GM18508 (cell line): ENCODE measurements around the gene ARL15.

ENCODE experiments used
- ATAC-seq: cut with Tn5 transposase; IDR thresholded peaks from one replicate; pipeline ENCODE4 v1.9.1; 2021; ENCODE audit warnings: moderate number of reproducible peaks; ENCODE audit not compliant: insufficient read depth, unreplicated experiment

Gene ARL15

DNA sequence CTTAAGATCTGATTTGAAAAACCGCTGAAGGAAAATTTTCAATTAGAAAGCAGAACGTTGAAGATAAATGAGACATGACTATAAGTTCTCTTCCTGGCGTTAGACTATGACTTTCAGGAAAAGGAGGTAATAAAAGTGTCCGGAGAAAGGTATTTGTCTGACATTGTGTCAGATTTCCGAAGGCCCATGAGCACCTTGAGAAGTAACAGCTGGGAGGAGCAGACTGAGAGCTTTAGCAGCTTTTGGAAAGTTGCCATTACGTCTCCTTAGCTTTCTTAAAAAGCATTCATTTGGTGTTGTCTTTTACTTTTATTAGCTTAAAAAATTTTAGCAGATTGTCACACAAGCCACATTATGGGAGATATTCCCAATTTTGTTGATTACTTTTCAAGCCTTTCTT is 386.4 kb downstream of the ARL15 start:
- ATAC-seq: no peak

GRCh38 chr5:53922508-53923498 is 387.6 kb downstream of the ARL15 start:
- ATAC-seq: no peak

- no peak for ATAC-seq
Observed at GRCh38 chr5:53917826-53918225, 392.5 kb downstream of the ARL15 start.

GRCh38 chr5:53917095-53917494 is 393.3 kb downstream of the ARL15 start:
- no peak for ATAC-seq

DNA sequence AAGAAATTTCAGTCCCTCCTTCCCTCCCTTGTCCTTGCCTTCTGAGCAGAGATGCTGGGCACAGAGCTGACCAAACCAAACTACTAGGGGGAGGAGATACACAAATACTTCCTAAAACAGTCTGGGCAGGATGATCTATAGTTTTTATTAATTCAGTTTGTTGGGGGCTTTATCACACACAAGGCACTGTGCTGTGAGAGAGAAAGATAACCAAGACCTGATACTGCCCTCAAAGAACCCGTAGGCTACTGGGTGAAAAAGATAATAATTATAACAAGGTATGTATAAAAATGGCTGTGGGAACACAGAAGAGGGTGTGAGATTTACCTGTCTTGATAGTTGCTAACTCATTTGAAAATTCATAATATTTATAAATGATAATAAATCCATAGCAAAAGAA is 395.3 kb downstream of the ARL15 start:
- ATAC-seq: no peak

GRCh38 chr5:53913941-53914340 is 396.4 kb downstream of the ARL15 start:
- no peak for ATAC-seq

GRCh38 chr5:53908757-53909156 is 401.6 kb downstream of the ARL15 start:
- no peak for ATAC-seq

- ATAC-seq: no peak
Observed at GRCh38 chr5:53907827-53908226, 402.5 kb downstream of the ARL15 start.

GRCh38 chr5:53906736-53907135 is 403.6 kb downstream of the ARL15 start:
- no peak for ATAC-seq

DNA sequence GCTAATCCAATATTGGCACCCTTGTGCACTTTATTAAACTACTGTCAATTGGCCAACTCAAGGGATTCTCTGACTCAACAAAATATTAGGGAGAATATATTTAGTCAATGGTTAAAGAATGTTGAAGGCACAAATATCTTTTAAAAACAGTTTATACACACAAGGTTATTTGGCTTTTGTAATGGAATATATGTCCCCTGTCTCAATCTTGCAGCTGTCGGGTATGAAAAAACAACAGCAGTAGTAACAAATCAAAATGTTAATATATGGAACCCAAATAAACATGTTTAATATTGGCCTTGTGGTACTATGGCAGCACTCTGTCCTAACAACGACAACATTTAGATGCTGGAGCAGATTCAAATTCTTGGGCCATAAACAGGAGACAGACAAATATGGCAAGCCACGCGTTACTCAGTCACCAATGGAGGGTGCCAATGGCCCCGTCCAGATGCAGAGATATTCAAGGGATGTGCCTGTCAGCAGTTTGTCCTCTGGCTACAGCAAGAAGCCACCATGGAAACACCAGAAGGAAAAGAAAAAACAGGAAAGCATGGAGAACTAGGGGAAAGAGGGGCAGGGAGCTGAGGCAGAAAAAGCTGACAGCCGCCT is 408.0 kb downstream of the ARL15 start:
- no peak for ATAC-seq

- ATAC-seq: no peak
Observed at GRCh38 chr5:53900677-53901076, 409.7 kb downstream of the ARL15 start.

GRCh38 chr5:53895091-53895683 is 415.2 kb downstream of the ARL15 start:
- no peak for ATAC-seq

DNA sequence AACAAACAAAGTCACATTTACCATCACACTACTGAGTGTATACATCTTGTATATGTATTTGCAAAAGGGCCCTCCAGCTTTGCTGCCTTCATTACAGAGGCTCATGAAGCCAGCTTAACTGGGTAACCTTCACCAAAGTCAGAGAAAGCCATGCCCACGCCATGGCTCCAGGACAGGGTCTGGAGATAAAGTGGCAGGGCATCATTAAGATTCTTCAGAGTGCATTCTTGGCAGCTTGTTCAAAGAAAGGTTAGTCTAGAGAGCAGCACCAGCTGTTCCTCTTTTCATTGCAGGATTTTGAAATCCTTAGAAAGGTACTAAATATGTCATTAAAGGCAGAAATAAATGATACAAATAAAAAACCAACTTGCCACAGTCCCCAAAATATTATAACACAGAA is 416.7 kb downstream of the ARL15 start:
- ATAC-seq: no peak

DNA sequence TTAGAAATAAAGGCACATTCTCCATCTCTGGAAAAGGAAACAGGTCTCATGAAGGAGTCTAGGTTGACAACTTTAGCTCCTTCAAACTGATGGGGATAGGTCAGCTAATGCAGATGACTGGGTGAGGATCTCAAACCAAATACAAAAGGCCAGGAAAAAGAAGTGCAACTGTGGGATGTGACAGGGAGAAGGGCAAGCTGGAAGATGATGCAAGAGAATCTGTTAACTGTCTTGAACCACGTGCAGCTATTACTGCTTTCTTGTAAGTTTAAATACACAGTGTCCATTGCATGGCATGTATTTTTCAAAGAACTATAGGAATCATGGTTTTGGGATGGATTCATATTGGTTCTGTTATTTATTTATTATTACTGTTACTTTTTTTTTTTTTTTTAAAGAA is 418.1 kb downstream of the ARL15 start:
- ATAC-seq: no peak

GRCh38 chr5:53891159-53891558 is 419.2 kb downstream of the ARL15 start:
- ATAC-seq: no peak

- ATAC-seq: no peak
Observed at GRCh38 chr5:53890490-53890889, 419.9 kb downstream of the ARL15 start.

GRCh38 chr5:53884844-53885243 is 425.5 kb downstream of the ARL15 start:
- ATAC-seq: no peak

DNA sequence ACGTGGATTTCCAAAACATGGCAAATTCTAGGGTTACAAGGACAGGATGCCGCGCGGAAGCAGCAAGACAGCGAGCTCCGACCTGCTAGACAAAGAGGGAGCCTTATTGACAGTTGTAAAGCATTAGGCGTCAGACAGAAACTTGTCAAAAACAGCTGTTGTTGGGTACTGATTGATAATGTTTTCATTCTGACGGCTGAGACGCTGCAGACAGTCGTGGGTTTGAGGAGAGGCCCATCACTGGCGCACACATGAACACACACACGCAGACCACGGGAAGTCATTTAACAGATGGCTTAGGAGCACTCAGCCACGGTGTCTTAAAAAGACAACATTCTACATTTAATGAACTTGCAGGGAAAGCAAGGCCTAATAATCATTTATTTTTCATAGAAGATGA is 426.0 kb downstream of the ARL15 start:
- no peak for ATAC-seq

- no peak for ATAC-seq
Observed at GRCh38 chr5:53882676-53883031, 427.7 kb downstream of the ARL15 start.

GRCh38 chr5:53882006-53882675 is 428.2 kb downstream of the ARL15 start:
- no peak for ATAC-seq
